HCT116 (cell line): ENCODE measurements around the gene TMEM260. TPM values are rescaled to one million over a fixed set of nuclear protein-coding genes. Genes with fewer than 3 reads are reported as not detected.

Source experiments
- ATAC-seq: fragments of 200-7000 bp; cut with Tn5 transposase; 2 replicates; pipeline ENCODE4 v1.9.1; 2020; ENCODE audit warnings: mild to moderate bottlenecking, moderate library complexity
- BruUV-seq: library from RNA; stranded (reverse); fragments of 400-500 nt; replicated peaks from 2 replicates; lab custom pipeline; 2021; lab: Mats Ljungman, UMichigan
- CTCF ChIA-PET: fragments of 300-600 bp; sonication (Branson Sonifier 250); formaldehyde crosslinking; loops from one replicate; lab custom pipeline; 2021; ENCODE audit warnings: antibody characterized with exemption; lab: Charles Lee
- POLR2A ChIA-PET: fragments of 300-600, 350-600 bp; sonication (Branson Sonifier 250); formaldehyde crosslinking; loops from one replicate; lab custom pipeline; 2021; ENCODE audit warnings: antibody characterized with exemption; lab: Charles Lee
- RAD21 ChIA-PET, 2 experiments: fragments of 300-600 bp; sonication (Branson Sonifier 250); formaldehyde crosslinking; loops; one replicate each; lab custom pipeline; 2023; ENCODE audit warnings: low total read pairs in 2 of 2; ENCODE audit not compliant: uncharacterized antibody in 2 of 2, unreplicated experiment in 2 of 2, low non-redundant PET in 1 of 2; lab: Charles Lee
- DNase-seq: peaks from one replicate; pipeline ENCODE4 v3.0.0-alpha.2; 2010; ENCODE audit warnings: low read depth, low spot score
- H2AFZ ChIP-seq: fragments of 200-600 bp; shearing (Covaris generic), sonication (generic); 2 replicates; pipeline ENCODE4 v1.6.1; 2017; ENCODE audit warnings: low read depth, mixed run types, mixed read lengths, antibody characterized with exemption, low read length; ENCODE audit not compliant: poor library complexity, severe bottlenecking
- H3K27ac ChIP-seq: 2 replicates; pipeline ENCODE4 v1.5.1; 2012; ENCODE audit warnings: low read depth, low read length
- H3K27me3 ChIP-seq: fragments of 200-600 bp; sonication (generic); 2 replicates; pipeline ENCODE4 v1.6.1; 2016; ENCODE audit warnings: mixed run types, low read length, mixed read lengths; ENCODE audit not compliant: insufficient read depth
- H3K36me3 ChIP-seq, 2 experiments: fragments of 200-500 bp in 1 of 2; fragments of 200-600 bp in 1 of 2; sonication (Bioruptor generic) in 1 of 2; sonication (generic) in 1 of 2; 2 replicates each; pipeline versions ENCODE4 v1.5.1 to v1.6.1; 2014 to 2016; ENCODE audit warnings: low read length in 2 of 2, inconsistent platforms in 1 of 2, mixed read lengths in 1 of 2, mixed run types in 1 of 2; ENCODE audit not compliant: insufficient read depth in 2 of 2, control insufficient read depth in 1 of 2
- H3K4me1 ChIP-seq, 2 experiments: fragments of 200-600 bp in 1 of 2; sonication (generic) in 1 of 2; 2 replicates each; pipeline versions ENCODE4 v1.5.1 to v1.6.1; 2012 to 2017; ENCODE audit warnings: low read length in 2 of 2, inconsistent platforms in 1 of 2, mild to moderate bottlenecking in 1 of 2, mixed read lengths in 1 of 2, mixed run types in 1 of 2, moderate library complexity in 1 of 2; ENCODE audit not compliant: insufficient read depth in 2 of 2, control insufficient read depth in 1 of 2
- H3K4me2 ChIP-seq: fragments of 200-600 bp; sonication (generic); 2 replicates; pipeline ENCODE4 v1.6.1; 2017; ENCODE audit warnings: mixed run types, low read length, mixed read lengths
- H3K4me3 ChIP-seq, 2 experiments: fragments of 200-600 bp in 1 of 2; sonication (generic) in 1 of 2; replicated peaks in 1 of 2; 2 replicates each; pipeline ENCODE4 v1.5.1; 2011 to 2016; ENCODE audit warnings: low read length in 2 of 2, control low read depth in 1 of 2, low read depth in 1 of 2, mild to moderate bottlenecking in 1 of 2, mixed read lengths in 1 of 2, mixed run types in 1 of 2
- H3K79me2 ChIP-seq: fragments of 200-600 bp; sonication (generic); 2 replicates; pipeline ENCODE4 v1.6.1; 2017; ENCODE audit warnings: mild to moderate bottlenecking, mixed run types, low read length, moderate library complexity, mixed read lengths; ENCODE audit not compliant: insufficient read depth
- H3K9ac ChIP-seq: fragments of 200-600 bp; sonication (generic); 2 replicates; pipeline ENCODE4 v1.6.1; 2016; ENCODE audit warnings: low read length, mixed read lengths
- H3K9me2 ChIP-seq: fragments of 200-600 bp; sonication (generic), shearing (Covaris generic); 2 replicates; pipeline ENCODE4 v1.6.1; 2017; ENCODE audit warnings: mixed run types, mild to moderate bottlenecking, moderate library complexity; ENCODE audit not compliant: insufficient read depth
- H3K9me3 ChIP-seq, 2 experiments: fragments of 200-500 bp in 1 of 2; fragments of 200-600 bp in 1 of 2; sonication (Bioruptor generic) in 1 of 2; sonication (generic) in 1 of 2; 2 replicates each; pipeline ENCODE4 v1.6.1; 2014 to 2017; ENCODE audit warnings: low read length in 2 of 2, mixed read lengths in 2 of 2, inconsistent platforms in 1 of 2, low read depth in 1 of 2, mild to moderate bottlenecking in 1 of 2, mixed run types in 1 of 2, moderate library complexity in 1 of 2; ENCODE audit not compliant: control insufficient read depth in 1 of 2, insufficient read depth in 1 of 2
- H4K20me1 ChIP-seq: fragments of 200-600 bp; sonication (generic), shearing (Covaris generic); 2 replicates; pipeline ENCODE4 v1.6.1; 2017; ENCODE audit warnings: mixed run types, mild to moderate bottlenecking, moderate library complexity; ENCODE audit not compliant: insufficient read depth
- CEBPB ChIP-seq: IDR thresholded peaks from 2 replicates; pipeline ENCODE4 v1.6.1; 2012; ENCODE audit warnings: low read depth
- CTCF ChIP-seq, 3 experiments: fragments of 200-600 bp in 1 of 3; sonication (generic) in 1 of 3; IDR thresholded peaks in 2 of 3; conservative IDR thresholded peaks in 1 of 3; 2 replicates each; pipeline ENCODE4 v1.5.1; 2012 to 2017; ENCODE audit warnings: low read depth in 2 of 3, low read length in 2 of 3, antibody characterized with exemption in 1 of 3, borderline replicate concordance in 1 of 3, control low read depth in 1 of 3, mild to moderate bottlenecking in 1 of 3, mixed read lengths in 1 of 3, mixed run types in 1 of 3, moderate library complexity in 1 of 3; ENCODE audit not compliant: insufficient read depth in 1 of 3
- ELF1 ChIP-seq: IDR thresholded peaks from 2 replicates; pipeline ENCODE4 v1.6.1; 2012; ENCODE audit warnings: low read depth, borderline replicate concordance
- EZH2phosphoT487 ChIP-seq: fragments of 200-600 bp; IDR thresholded peaks from 2 replicates; pipeline ENCODE4 v1.6.1; 2018; ENCODE audit warnings: antibody characterized with exemption, borderline replicate concordance
- FOSL1 ChIP-seq: IDR thresholded peaks from 2 replicates; pipeline ENCODE4 v1.6.1; 2012; ENCODE audit warnings: low read depth
- POLR2A ChIP-seq: IDR thresholded peaks from 2 replicates; pipeline ENCODE4 v1.7.0; 2011; ENCODE audit warnings: borderline replicate concordance; ENCODE audit not compliant: insufficient read depth, insufficient read length; ENCODE audit errors: extremely low read depth
- POLR2AphosphoS5 ChIP-seq: IDR thresholded peaks from 2 replicates; pipeline ENCODE4 v1.6.1; 2011; ENCODE audit warnings: mild to moderate bottlenecking, low read depth, low read length, moderate library complexity
- RAD21 ChIP-seq: IDR thresholded peaks from 2 replicates; pipeline ENCODE4 v1.6.1; 2012; ENCODE audit warnings: low read depth, mild to moderate bottlenecking
- SRF ChIP-seq: IDR thresholded peaks from 2 replicates; pipeline ENCODE4 v1.6.1; 2012; ENCODE audit warnings: low read depth
- TCF7L2 ChIP-seq: IDR thresholded peaks from 2 replicates; pipeline ENCODE4 v1.7.0; 2011; ENCODE audit warnings: borderline replicate concordance, inconsistent platforms; ENCODE audit not compliant: insufficient read depth, insufficient read length; ENCODE audit errors: extremely low read depth
- YY1 ChIP-seq: IDR thresholded peaks from 2 replicates; pipeline ENCODE4 v1.6.1; 2011; ENCODE audit warnings: low read length, low read depth, moderate library complexity, mild to moderate bottlenecking; ENCODE audit not compliant: insufficient replicate concordance; ENCODE audit errors: extremely low read depth
- ZFX ChIP-seq: fragments of 450-650 bp; IDR thresholded peaks from 2 replicates; pipeline ENCODE4 v1.6.1; 2017
- intact Hi-C: fragments of 100-400 bp; cut with micrococcal nuclease; formaldehyde crosslinking; loops from 2 replicates; pipeline ENCODE4 v1.10.0; 2022
- total RNA-seq: library from RNA; stranded (reverse); gene quantifications from one replicate; pipeline ENCODE4 v1.2.1, GENCODE V29; 2021; ENCODE audit not compliant: unreplicated experiment
- TF ChIP-seq, protein P1 (sequence below): IDR thresholded peaks from 2 replicates; pipeline ENCODE4 v1.6.1; 2012
- TF ChIP-seq, protein P2 (sequence below): IDR thresholded peaks from 2 replicates; pipeline ENCODE4 v1.6.1; 2011; ENCODE audit warnings: mild to moderate bottlenecking, low read length, moderate library complexity; ENCODE audit not compliant: insufficient replicate concordance; ENCODE audit errors: extremely low read depth
- TF ChIP-seq, protein P3 (sequence below): IDR thresholded peaks from 2 replicates; pipeline ENCODE4 v1.6.1; 2012; ENCODE audit warnings: low read depth

TMEM260 gene
- total RNA-seq, 1 experiment from 2014 or later: 12.5 TPM

GRCh38 chr14:56552615-56553014 is 27.0 kb upstream of the TMEM260 start:
- no peak for DNase-seq
- H3K4me1 ChIP-seq: no peaks in the 10 kb centered on the region
- H3K4me3 ChIP-seq: no peak overlapping the region
- BruUV-seq: no TSS peak
- no peaks in the 10 kb centered on the region for H4K20me1 ChIP-seq
- H3K79me2 ChIP-seq: no peaks in the 10 kb centered on the region
- H3K9me2 ChIP-seq: no peaks in the 10 kb centered on the region
- RAD21 ChIA-PET: no interaction called here
- no peak overlapping the region for H3K9ac ChIP-seq
- TF ChIP-seq RAD21: peak; percentile 11; the same call in 1 of the 2 replicates
- TF ChIP-seq ELF1: no peak
- no peak for TF ChIP-seq POLR2AphosphoS5
- no peak for TF ChIP-seq ZFX
- no peak for TF ChIP-seq EZH2phosphoT487
- TF ChIP-seq, protein P1, sequence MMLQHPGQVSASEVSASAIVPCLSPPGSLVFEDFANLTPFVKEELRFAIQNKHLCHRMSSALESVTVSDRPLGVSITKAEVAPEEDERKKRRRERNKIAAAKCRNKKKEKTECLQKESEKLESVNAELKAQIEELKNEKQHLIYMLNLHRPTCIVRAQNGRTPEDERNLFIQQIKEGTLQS: no peak
- TF ChIP-seq, protein P2, sequence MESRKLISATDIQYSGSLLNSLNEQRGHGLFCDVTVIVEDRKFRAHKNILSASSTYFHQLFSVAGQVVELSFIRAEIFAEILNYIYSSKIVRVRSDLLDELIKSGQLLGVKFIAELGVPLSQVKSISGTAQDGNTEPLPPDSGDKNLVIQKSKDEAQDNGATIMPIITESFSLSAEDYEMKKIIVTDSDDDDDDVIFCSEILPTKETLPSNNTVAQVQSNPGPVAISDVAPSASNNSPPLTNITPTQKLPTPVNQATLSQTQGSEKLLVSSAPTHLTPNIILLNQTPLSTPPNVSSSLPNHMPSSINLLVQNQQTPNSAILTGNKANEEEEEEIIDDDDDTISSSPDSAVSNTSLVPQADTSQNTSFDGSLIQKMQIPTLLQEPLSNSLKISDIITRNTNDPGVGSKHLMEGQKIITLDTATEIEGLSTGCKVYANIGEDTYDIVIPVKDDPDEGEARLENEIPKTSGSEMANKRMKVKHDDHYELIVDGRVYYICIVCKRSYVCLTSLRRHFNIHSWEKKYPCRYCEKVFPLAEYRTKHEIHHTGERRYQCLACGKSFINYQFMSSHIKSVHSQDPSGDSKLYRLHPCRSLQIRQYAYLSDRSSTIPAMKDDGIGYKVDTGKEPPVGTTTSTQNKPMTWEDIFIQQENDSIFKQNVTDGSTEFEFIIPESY: no peak
- TF ChIP-seq TCF7L2: no peak
- no peak for TF ChIP-seq FOSL1
- TF ChIP-seq, protein P3, sequence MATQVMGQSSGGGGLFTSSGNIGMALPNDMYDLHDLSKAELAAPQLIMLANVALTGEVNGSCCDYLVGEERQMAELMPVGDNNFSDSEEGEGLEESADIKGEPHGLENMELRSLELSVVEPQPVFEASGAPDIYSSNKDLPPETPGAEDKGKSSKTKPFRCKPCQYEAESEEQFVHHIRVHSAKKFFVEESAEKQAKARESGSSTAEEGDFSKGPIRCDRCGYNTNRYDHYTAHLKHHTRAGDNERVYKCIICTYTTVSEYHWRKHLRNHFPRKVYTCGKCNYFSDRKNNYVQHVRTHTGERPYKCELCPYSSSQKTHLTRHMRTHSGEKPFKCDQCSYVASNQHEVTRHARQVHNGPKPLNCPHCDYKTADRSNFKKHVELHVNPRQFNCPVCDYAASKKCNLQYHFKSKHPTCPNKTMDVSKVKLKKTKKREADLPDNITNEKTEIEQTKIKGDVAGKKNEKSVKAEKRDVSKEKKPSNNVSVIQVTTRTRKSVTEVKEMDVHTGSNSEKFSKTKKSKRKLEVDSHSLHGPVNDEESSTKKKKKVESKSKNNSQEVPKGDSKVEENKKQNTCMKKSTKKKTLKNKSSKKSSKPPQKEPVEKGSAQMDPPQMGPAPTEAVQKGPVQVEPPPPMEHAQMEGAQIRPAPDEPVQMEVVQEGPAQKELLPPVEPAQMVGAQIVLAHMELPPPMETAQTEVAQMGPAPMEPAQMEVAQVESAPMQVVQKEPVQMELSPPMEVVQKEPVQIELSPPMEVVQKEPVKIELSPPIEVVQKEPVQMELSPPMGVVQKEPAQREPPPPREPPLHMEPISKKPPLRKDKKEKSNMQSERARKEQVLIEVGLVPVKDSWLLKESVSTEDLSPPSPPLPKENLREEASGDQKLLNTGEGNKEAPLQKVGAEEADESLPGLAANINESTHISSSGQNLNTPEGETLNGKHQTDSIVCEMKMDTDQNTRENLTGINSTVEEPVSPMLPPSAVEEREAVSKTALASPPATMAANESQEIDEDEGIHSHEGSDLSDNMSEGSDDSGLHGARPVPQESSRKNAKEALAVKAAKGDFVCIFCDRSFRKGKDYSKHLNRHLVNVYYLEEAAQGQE: no peak
- TF ChIP-seq CTCF (IDR thresholded peaks at IDR 0.05 in 2 of 3, conservative IDR thresholded peaks at IDR 0.05 in 1 of 3; ENCODE audit: borderline replicate concordance in 1 of 3, insufficient read depth in 1 of 3, low read depth in 2 of 3, low read length in 2 of 3): 0 out of 6 replicates have a peak, but pooled peaks of 1 of the 3 experiments have one; percentile 15
- no peak for TF ChIP-seq SRF
- TF ChIP-seq YY1: no peak
- no peak for TF ChIP-seq CEBPB
- no peak for TF ChIP-seq POLR2A
- peaks cover 38% of the 10 kb centered on the region; the same call in 1 of the 2 replicates for H3K27me3 ChIP-seq
- intact Hi-C loops: loop anchor here (10.0 kb wide), 1 partner anchor 742 kb away; no protein-coding TSS in a partner anchor
- H3K36me3 ChIP-seq: no peaks in the 10 kb centered on the region
- POLR2A ChIA-PET: no interaction called here
- CTCF ChIA-PET: interaction anchor here (1.2 kb wide), 1 partner anchor 62 kb away, joined by 11 read pairs; no protein-coding TSS in a partner anchor
- H3K9me3 ChIP-seq: no peaks in the 10 kb centered on the region
- H3K4me2 ChIP-seq: no peak overlapping the region
- no peak overlapping the region for H3K27ac ChIP-seq
- H2AFZ ChIP-seq: no peak overlapping the region
- ATAC-seq: no peak
